GM12892 (cell line): ENCODE results near the gene TRDN.
A peak's percentile ranks its signal among the peaks of the same experiment; 100 is the strongest.

Source experiments
- DNase-seq: peaks from one replicate; pipeline ENCODE4 v3.0.0; 2011; ENCODE audit not compliant: insufficient read length
- FAIRE-seq: peaks from 2 replicates; lab custom pipeline; 2011; peaks lifted over from hg19 to GRCh38; lab: Jason Lieb, UNC
- POLR2A ChIP-seq: IDR thresholded peaks from 2 replicates; pipeline ENCODE4 v1.6.1; 2011; ENCODE audit warnings: low read depth, low read length, control low read depth
- POLR2AphosphoS5 ChIP-seq: IDR thresholded peaks from 2 replicates; pipeline ENCODE4 v1.6.1; 2011; ENCODE audit warnings: low read depth, low read length, control low read depth
- TAF1 ChIP-seq: IDR thresholded peaks from 2 replicates; pipeline ENCODE4 v1.6.1; 2011; ENCODE audit warnings: low read depth, mild to moderate bottlenecking, control low read depth, low read length, borderline replicate concordance

The TRDN gene

GRCh38 chr6:123625696-123626095, 11.1 kb downstream of the TRDN start:
- no peak for TF ChIP-seq POLR2A
- TF ChIP-seq TAF1: no peak
- no peak for TF ChIP-seq POLR2AphosphoS5
- no peak for FAIRE-seq
- DNase-seq: no peak

DNA sequence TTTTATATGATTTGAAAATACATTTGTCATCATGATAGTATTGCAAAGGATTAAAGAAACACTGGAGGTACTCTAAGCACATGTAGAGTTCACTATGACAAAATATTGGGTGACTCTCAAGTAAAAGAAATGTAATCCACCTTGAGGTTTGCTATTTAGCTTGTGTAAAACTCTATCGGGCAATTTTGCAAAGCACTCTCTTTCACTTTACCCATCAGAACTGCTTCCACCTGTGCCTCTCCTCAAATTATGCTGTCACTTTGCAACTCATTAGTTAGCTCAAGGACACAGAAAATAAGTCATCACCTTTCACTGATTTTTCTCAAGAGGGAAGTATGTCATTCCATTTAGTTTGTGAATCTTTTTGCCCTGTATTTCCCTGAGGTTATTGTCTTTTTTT, 14.0 kb downstream of the TRDN start:
- DNase-seq: no peak
- no peak for TF ChIP-seq POLR2AphosphoS5
- TF ChIP-seq TAF1: no peak
- TF ChIP-seq POLR2A: no peak
- FAIRE-seq: no peak

- no peak for DNase-seq
- TF ChIP-seq TAF1 (no peak), POLR2A (no peak), POLR2AphosphoS5 (no peak)
- no peak for FAIRE-seq
Measured at GRCh38 chr6:123619156-123619555, 17.6 kb downstream of the TRDN start.

DNA sequence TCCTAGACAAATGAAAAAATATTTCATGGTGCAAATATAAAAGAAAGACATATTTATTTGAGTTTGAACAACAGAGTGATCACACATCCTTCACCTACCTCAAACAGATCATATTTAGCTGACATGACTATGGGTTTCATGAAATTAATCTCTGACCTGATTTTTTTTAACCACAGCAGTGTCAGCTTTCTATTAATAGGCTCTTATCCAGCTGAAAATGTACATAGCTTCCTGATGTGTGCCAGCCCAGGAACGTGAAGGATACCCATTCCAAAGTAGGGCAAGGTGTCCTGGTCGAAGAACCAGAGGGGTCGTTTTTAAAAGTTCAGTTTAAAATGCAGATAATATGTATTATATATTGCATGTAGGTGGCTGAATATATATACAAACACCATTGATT, 19.8 kb downstream of the TRDN start:
- TF ChIP-seq TAF1: no peak
- no peak for TF ChIP-seq POLR2AphosphoS5
- TF ChIP-seq POLR2A: no peak
- DNase-seq: no peak
- no peak for FAIRE-seq

DNA sequence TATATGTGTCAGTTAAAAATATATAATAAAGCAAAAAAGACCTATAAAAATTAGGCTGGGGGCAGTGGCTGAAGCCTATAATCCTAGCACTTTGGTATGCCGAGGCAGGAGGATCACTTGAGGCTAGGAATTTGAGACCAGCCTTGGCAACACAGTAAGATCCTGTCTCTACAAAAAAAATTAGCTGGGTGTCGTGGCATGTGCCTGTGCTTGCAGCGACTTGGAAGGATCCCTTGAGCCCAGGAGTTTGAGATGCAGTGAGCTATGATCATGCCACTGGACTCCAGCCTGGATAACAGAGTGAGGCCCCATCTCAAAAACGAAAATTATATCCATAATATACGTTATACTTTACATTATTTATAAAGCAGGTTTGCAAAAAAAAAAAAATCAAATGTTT, 20.7 kb downstream of the TRDN start:
- DNase-seq: no peak
- TF ChIP-seq TAF1 (no peak), POLR2A (no peak), POLR2AphosphoS5 (no peak)
- FAIRE-seq: no peak

DNA sequence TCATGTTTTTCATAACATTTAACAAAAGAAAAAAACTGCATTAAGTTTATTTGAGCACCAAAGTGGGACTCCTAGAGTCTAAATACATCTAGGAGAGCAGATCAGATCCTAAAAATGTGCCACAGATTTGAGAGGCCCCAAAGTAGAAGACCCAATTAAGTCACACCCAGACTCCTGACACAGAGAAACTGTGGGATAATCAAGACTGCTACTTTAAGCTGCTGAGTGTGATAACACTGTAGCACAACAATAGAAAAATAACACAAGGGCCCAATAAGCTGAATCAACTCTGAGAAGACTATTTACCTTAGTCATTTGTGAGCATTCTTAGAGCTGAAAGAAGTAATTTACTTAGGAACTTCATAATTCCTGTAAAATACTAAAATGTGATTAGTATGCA, 26.0 kb downstream of the TRDN start:
- FAIRE-seq: no peak
- DNase-seq: no peak
- TF ChIP-seq POLR2A (no peak), TAF1 (no peak), POLR2AphosphoS5 (no peak)

- no peak for FAIRE-seq
- no peak for DNase-seq
- TF ChIP-seq TAF1 (no peak), POLR2AphosphoS5 (no peak), POLR2A (no peak)
Measured at GRCh38 chr6:123604067-123604466, 32.7 kb downstream of the TRDN start.

DNA sequence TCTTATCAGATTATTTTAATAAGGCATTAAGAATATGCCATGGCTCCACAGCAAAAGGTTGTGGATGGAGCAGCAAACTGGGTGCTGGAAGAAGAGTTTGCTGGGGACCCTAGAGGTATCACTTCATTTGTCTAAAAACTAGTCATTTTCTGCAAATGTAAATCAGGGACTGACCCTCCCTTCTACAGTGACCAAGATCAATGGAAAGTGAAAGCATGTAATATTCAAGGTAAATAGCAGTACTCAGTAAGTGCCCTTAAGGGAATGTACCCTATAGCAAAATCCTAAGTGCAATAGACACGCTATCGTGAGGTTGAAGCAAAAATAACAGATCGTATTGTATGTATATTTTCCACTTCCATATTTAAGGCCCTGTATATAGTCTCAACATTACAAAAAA, 38.7 kb downstream of the TRDN start:
- TF ChIP-seq POLR2A (no peak), TAF1 (no peak), POLR2AphosphoS5 (no peak)
- FAIRE-seq (peak; percentile 80), DNase-seq (no peak)

GRCh38 chr6:123594776-123595175, 42.0 kb downstream of the TRDN start:
- FAIRE-seq (no peak), DNase-seq (no peak)
- TF ChIP-seq POLR2A (no peak), TAF1 (no peak), POLR2AphosphoS5 (no peak)

- TF ChIP-seq POLR2A (no peak), TAF1 (no peak), POLR2AphosphoS5 (no peak)
- no peak for FAIRE-seq
- no peak for DNase-seq
Measured at GRCh38 chr6:123592426-123592825, 44.3 kb downstream of the TRDN start.

DNA sequence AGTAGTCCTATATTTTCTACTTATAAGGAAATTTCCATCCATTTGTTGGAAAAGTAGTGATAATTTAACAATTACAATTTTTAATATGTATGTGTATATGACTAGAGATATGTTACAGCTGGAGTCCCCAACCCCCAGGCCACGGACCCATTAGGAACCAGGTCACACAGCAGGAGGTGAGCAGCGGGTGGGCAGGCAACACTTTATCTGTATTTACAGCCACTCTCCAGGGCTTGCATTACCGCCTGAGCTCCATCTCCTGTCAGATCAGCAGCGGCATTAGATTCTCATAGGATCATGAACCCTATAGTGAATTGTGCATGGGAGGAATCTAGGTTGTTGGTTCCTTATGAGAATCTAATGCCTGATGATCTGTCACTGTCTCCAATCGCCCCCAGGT, 46.8 kb downstream of the TRDN start:
- no peak for TF ChIP-seq POLR2AphosphoS5
- no peak for TF ChIP-seq POLR2A
- TF ChIP-seq TAF1: no peak
- DNase-seq (no peak), FAIRE-seq (no peak)

- FAIRE-seq (no peak), DNase-seq (no peak)
- TF ChIP-seq TAF1: no peak
- TF ChIP-seq POLR2A: no peak
- TF ChIP-seq POLR2AphosphoS5: no peak
Measured at GRCh38 chr6:123589317-123589716, 47.4 kb downstream of the TRDN start.

DNA sequence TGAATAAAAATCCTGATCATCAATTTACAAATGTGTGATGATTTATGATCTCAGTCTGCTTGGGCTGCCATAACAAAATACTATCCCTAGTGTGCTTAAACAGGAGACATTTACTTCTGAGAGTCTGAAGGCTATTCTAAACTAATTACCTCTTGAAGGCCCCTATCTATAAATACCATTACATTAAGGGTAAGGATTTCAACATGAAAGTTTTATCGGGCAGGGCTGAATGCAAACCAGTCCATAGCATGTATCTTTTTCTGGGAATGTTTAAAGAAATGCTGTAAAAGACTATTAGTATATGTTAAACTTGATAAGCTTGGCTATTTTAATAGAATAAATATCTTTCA, 48.2 kb downstream of the TRDN start:
- TF ChIP-seq POLR2AphosphoS5 (no peak), POLR2A (no peak), TAF1 (no peak)
- DNase-seq: no peak
- FAIRE-seq: no peak
